WTC11 (cell line): ENCODE measurements around the gene CRPPA. TPM values are rescaled to one million over a fixed set of nuclear protein-coding genes. Genes with fewer than 3 reads are reported as not detected.

Experiments used
- ARID4B ChIP-seq: sonication (generic); formaldehyde crosslinking; IDR thresholded peaks from 2 replicates; pipeline ENCODE4 v1.8.0; 2023; ENCODE audit warnings: missing genetic modification reagents, mild to moderate bottlenecking, borderline replicate concordance
- E2F4 ChIP-seq: sonication (generic); formaldehyde crosslinking; IDR thresholded peaks from 2 replicates; pipeline ENCODE4 v1.8.1; 2022; ENCODE audit warnings: low read depth, mild to moderate bottlenecking, moderate library complexity, missing genetic modification reagents, borderline replicate concordance
- EMX1 ChIP-seq: fragments of 250-450 bp; sonication (Bioruptor Pico); IDR thresholded peaks from 2 replicates; pipeline ENCODE4 v1.8.0; 2021; ENCODE audit warnings: mild to moderate bottlenecking
- ERG ChIP-seq: fragments of 250-450 bp; sonication (Bioruptor Pico); IDR thresholded peaks from 2 replicates; pipeline ENCODE4 v1.8.0; 2021; ENCODE audit warnings: mild to moderate bottlenecking
- ETV6 ChIP-seq: sonication (generic); formaldehyde crosslinking; IDR thresholded peaks from 2 replicates; pipeline ENCODE4 v1.8.1; 2022; ENCODE audit warnings: mild to moderate bottlenecking, missing genetic modification reagents
- FOXJ3 ChIP-seq: sonication (generic); formaldehyde crosslinking; IDR thresholded peaks from 2 replicates; pipeline ENCODE4 v1.9.0; 2021; ENCODE audit warnings: missing genetic modification reagents, mild to moderate bottlenecking, borderline replicate concordance
- FOXK1 ChIP-seq: sonication (generic); formaldehyde crosslinking; IDR thresholded peaks from 2 replicates; pipeline ENCODE4 v1.8.0; 2022; ENCODE audit warnings: mild to moderate bottlenecking, moderate library complexity, missing genetic modification reagents
- GRHL2 ChIP-seq: fragments of 250-450 bp; sonication (Bioruptor Pico); IDR thresholded peaks from 2 replicates; pipeline ENCODE4 v1.8.0; 2022; ENCODE audit warnings: mild to moderate bottlenecking, moderate library complexity; ENCODE audit not compliant: insufficient replicate concordance, severe bottlenecking
- HMGA2 ChIP-seq: fragments of 250-450 bp; sonication (Bioruptor Pico); IDR thresholded peaks from 2 replicates; pipeline ENCODE4 v1.4.0; 2021; ENCODE audit warnings: mild to moderate bottlenecking, moderate library complexity
- IRF2 ChIP-seq: sonication (generic); formaldehyde crosslinking; IDR thresholded peaks from 2 replicates; pipeline ENCODE4 v1.8.0; 2022; ENCODE audit warnings: low read depth, missing genetic modification reagents, borderline replicate concordance
- MLX ChIP-seq: sonication (generic); formaldehyde crosslinking; IDR thresholded peaks from 2 replicates; pipeline ENCODE4 v1.8.1; 2023; ENCODE audit warnings: mild to moderate bottlenecking, missing genetic modification reagents, moderate library complexity
- MYBL2 ChIP-seq: sonication (generic); formaldehyde crosslinking; IDR thresholded peaks from 2 replicates; pipeline ENCODE4 v1.8.1; 2023; ENCODE audit warnings: mild to moderate bottlenecking, moderate library complexity, missing genetic modification reagents
- NFATC4 ChIP-seq: fragments of 250-450 bp; sonication (Bioruptor Pico); IDR thresholded peaks from 2 replicates; pipeline ENCODE4 v1.9.0; 2021; ENCODE audit warnings: mild to moderate bottlenecking
- SP1 ChIP-seq: sonication (generic); formaldehyde crosslinking; conservative IDR thresholded peaks from 2 replicates; pipeline ENCODE4 v1.8.1; 2022; ENCODE audit warnings: missing genetic modification reagents
- ZNF219 ChIP-seq: sonication (generic); formaldehyde crosslinking; IDR thresholded peaks from 2 replicates; pipeline ENCODE4 v1.8.0; 2023; ENCODE audit warnings: missing genetic modification reagents, mild to moderate bottlenecking, borderline replicate concordance
- ZNF263 ChIP-seq: sonication (generic); formaldehyde crosslinking; IDR thresholded peaks from 2 replicates; pipeline ENCODE4 v1.8.1; 2022; ENCODE audit warnings: low read depth, mild to moderate bottlenecking, moderate library complexity, missing genetic modification reagents
- ZNF416 ChIP-seq: fragments of 250-450 bp; sonication (Bioruptor Pico); IDR thresholded peaks from 2 replicates; pipeline ENCODE4 v1.9.0; 2021; ENCODE audit warnings: mild to moderate bottlenecking, inconsistent platforms
- ZNF423 ChIP-seq: fragments of 250-450 bp; sonication (Bioruptor Pico); IDR thresholded peaks from 2 replicates; pipeline ENCODE4 v2.1.2; 2022; ENCODE audit warnings: mild to moderate bottlenecking, moderate library complexity
- total RNA-seq: library from RNA; stranded (reverse); gene quantifications from 3 replicates; pipeline ENCODE4 v1.2.3, GENCODE V29; 2021
- TF ChIP-seq, protein P1 (sequence below): sonication (generic); formaldehyde crosslinking; IDR thresholded peaks from 2 replicates; pipeline ENCODE4 v1.8.0; 2023; ENCODE audit warnings: mild to moderate bottlenecking, missing genetic modification reagents
- TF ChIP-seq, protein P2 (sequence below): sonication (generic); formaldehyde crosslinking; IDR thresholded peaks from 2 replicates; pipeline ENCODE4 v1.8.1; 2023; ENCODE audit warnings: mild to moderate bottlenecking, moderate library complexity, missing genetic modification reagents
- TF ChIP-seq, protein P3 (sequence below): sonication (generic); formaldehyde crosslinking; conservative IDR thresholded peaks from 2 replicates; pipeline ENCODE4 v1.8.1; 2022; ENCODE audit warnings: mild to moderate bottlenecking, missing genetic modification reagents
- TF ChIP-seq, protein P4 (sequence below): sonication (generic); formaldehyde crosslinking; IDR thresholded peaks from 2 replicates; pipeline ENCODE4 v1.8.0; 2022; ENCODE audit warnings: mild to moderate bottlenecking, missing genetic modification reagents

The CRPPA gene
- total RNA-seq, 1 experiment from 2014 or later, result 0.87 TPM

DNA sequence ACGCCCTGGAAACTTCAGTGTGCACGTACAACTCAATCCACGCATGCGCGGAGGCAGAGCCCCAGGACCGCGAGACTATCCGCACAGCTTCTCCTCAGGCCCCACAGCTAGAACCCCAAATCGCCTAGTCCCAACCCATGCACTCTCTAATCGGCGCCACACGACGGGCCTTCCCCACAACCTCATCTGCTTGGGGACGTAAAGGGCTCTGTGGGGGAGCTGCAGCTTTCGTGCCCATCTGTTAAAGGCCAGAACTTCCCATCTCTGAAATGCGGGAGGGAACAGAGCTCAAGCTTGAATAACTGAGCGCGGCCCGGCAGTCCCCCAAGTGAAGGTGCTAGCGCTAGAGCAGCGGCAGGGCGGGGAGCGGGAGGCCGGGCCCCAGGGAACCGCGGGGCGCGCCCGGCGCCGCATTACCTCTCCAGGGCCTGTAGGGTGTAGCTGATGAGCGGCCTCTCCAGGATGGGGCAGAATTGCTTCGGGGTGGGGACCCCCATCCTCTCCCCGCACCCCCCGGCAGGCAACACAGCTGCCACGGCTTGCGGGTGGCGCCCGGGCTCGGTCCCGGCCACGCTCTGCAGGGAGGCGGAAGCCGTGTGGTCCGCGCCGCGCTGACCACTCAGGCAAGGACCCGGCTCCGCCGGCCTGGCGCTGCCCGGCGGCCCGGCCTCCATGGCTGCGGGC lies 547 bp downstream of the CRPPA start (continued):
- TF ChIP-seq ARID4B (CRISPR knock-in tag) (no peak), HMGA2 (CRISPR knock-in tag) (no peak), IRF2 (CRISPR knock-in tag) (no peak), ZNF219 (CRISPR knock-in tag) (no peak; the same call in 1 of the 2 replicates), ZNF416 (CRISPR knock-in tag) (no peak), ZNF423 (CRISPR knock-in tag) (0 out of 2 replicates have a peak, but pooled peaks have one; percentile 13), ETV6 (no peak), FOXK1 (CRISPR knock-in tag) (no peak), ZNF263 (CRISPR knock-in tag) (no peak), NFATC4 (CRISPR knock-in tag) (no peak), MYBL2 (CRISPR knock-in tag) (no peak), EMX1 (CRISPR knock-in tag) (0 out of 2 replicates have a peak, but pooled peaks have one; percentile 27), SP1 (CRISPR knock-in tag) (no peak), MLX (CRISPR knock-in tag) (no peak), ERG (CRISPR knock-in tag) (no peak), FOXJ3 (CRISPR knock-in tag) (no peak), E2F4 (CRISPR knock-in tag) (no peak), GRHL2 (CRISPR knock-in tag) (no peak)
- TF ChIP-seq, protein P1, sequence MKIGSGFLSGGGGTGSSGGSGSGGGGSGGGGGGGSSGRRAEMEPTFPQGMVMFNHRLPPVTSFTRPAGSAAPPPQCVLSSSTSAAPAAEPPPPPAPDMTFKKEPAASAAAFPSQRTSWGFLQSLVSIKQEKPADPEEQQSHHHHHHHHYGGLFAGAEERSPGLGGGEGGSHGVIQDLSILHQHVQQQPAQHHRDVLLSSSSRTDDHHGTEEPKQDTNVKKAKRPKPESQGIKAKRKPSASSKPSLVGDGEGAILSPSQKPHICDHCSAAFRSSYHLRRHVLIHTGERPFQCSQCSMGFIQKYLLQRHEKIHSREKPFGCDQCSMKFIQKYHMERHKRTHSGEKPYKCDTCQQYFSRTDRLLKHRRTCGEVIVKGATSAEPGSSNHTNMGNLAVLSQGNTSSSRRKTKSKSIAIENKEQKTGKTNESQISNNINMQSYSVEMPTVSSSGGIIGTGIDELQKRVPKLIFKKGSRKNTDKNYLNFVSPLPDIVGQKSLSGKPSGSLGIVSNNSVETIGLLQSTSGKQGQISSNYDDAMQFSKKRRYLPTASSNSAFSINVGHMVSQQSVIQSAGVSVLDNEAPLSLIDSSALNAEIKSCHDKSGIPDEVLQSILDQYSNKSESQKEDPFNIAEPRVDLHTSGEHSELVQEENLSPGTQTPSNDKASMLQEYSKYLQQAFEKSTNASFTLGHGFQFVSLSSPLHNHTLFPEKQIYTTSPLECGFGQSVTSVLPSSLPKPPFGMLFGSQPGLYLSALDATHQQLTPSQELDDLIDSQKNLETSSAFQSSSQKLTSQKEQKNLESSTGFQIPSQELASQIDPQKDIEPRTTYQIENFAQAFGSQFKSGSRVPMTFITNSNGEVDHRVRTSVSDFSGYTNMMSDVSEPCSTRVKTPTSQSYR, result no peak
- TF ChIP-seq, protein P2, sequence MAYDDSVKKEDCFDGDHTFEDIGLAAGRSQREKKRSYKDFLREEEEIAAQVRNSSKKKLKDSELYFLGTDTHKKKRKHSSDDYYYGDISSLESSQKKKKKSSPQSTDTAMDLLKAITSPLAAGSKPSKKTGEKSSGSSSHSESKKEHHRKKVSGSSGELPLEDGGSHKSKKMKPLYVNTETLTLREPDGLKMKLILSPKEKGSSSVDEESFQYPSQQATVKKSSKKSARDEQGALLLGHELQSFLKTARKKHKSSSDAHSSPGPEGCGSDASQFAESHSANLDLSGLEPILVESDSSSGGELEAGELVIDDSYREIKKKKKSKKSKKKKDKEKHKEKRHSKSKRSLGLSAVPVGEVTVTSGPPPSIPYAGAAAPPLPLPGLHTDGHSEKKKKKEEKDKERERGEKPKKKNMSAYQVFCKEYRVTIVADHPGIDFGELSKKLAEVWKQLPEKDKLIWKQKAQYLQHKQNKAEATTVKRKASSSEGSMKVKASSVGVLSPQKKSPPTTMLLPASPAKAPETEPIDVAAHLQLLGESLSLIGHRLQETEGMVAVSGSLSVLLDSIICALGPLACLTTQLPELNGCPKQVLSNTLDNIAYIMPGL, result peak; percentile 75; the same call in 1 of the 2 replicates
- TF ChIP-seq, protein P3, sequence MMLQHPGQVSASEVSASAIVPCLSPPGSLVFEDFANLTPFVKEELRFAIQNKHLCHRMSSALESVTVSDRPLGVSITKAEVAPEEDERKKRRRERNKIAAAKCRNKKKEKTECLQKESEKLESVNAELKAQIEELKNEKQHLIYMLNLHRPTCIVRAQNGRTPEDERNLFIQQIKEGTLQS (CRISPR knock-in tag), result no peak
- TF ChIP-seq, protein P4, sequence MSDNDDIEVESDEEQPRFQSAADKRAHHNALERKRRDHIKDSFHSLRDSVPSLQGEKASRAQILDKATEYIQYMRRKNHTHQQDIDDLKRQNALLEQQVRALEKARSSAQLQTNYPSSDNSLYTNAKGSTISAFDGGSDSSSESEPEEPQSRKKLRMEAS (CRISPR knock-in tag), result no peak
- TF ChIP-seq, all 79 proteins: peak for 6
